Vagina (tissue), 2 donors: ENCODE measurements around the gene MYLK4. TPM values are rescaled to one million over a fixed set of nuclear protein-coding genes. Genes with fewer than 3 reads are reported as not detected.

Experiments
- DNase-seq, 2 donors: peaks; one replicate each; pipeline ENCODE4 v3.0.0-alpha.2; 2017; ENCODE audit errors: extremely low spot score in 2 of 2
- H3K27ac ChIP-seq: fragments of 200-600 bp; sonication (generic); one replicate; pipeline ENCODE4 v1.5.1; 2019
- H3K27me3 ChIP-seq: fragments of 200-600 bp; sonication (generic); one replicate; pipeline ENCODE4 v1.5.1; 2019
- H3K36me3 ChIP-seq, 2 donors: fragments of 200-600 bp; sonication (generic); one replicate each; pipeline ENCODE4 v1.5.1; 2017 to 2019
- H3K4me1 ChIP-seq: fragments of 200-600 bp; sonication (generic); one replicate; pipeline ENCODE4 v1.5.1; 2019
- H3K4me3 ChIP-seq, 2 donors: fragments of 200-600 bp; sonication (generic); 1 replicate in 1 of 2; 2 replicates in 1 of 2; pipeline ENCODE4 v1.5.1; 2016 to 2019
- H3K9me3 ChIP-seq: fragments of 200-600 bp; sonication (generic); one replicate; pipeline ENCODE4 v1.5.1; 2019
- POLR2A ChIP-seq, 2 donors: fragments of 450-650 bp; IDR thresholded peaks; one replicate each; pipeline ENCODE4 v1.6.1; 2017; ENCODE audit warnings: antibody characterized with exemption in 2 of 2, mild to moderate bottlenecking in 2 of 2, moderate library complexity in 2 of 2
- POLR2AphosphoS5 ChIP-seq, 2 donors: sonication (generic); formaldehyde crosslinking; IDR thresholded peaks; one replicate each; pipeline ENCODE4 v1.9.0; 2017; ENCODE audit warnings: antibody characterized with exemption in 2 of 2, mild to moderate bottlenecking in 2 of 2, low read depth in 1 of 2; ENCODE audit not compliant: insufficient read depth in 1 of 2
- intact Hi-C: fragments of 100-400 bp; cut with DNase I; formaldehyde crosslinking; loops from one replicate; pipeline ENCODE4 v1.15.1; 2023
- total RNA-seq: library from RNA; depleted of rRNA; stranded (reverse); fragments of >200 nt; gene quantifications from one replicate; pipeline ENCODE4 v1.2.3, GENCODE V29; 2016
- TF ChIP-seq, protein P1 (sequence below), 3 experiments: fragments of 450-650 bp in 2 of 3; fragments of 200-600 bp in 1 of 3; sonication (generic) in 1 of 3; IDR thresholded peaks; one replicate each; pipeline ENCODE4 v1.5.1; 2017 to 2019; ENCODE audit warnings: antibody characterized with exemption in 3 of 3, mild to moderate bottlenecking in 2 of 3, moderate library complexity in 2 of 3

MYLK4 gene
- total RNA-seq, 1 donor from 2014 or later = 0.74 TPM

DNA sequence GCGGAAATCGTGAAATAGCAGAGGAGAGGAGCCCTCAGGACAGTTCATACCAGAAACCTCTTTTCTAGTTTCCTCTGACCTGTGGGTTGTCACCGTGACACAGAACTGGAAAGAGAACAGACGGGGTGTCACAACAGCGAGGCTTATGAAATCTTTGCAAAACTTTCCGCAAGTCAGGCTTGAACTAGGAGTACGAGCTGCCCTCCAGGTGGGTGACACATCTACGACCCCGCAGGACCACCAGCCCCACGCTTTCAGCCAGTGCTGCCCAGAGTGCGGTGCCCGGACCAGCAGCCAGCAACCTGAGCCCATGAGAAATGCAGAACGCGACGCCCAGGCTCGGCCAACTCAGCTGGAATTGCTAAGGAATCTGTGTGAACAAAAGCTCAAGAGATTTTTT, 45.2 kb upstream of the MYLK4 start:
- Histone ChIP-seq H3K27ac (no peak overlapping the region), H3K27me3 (no peaks in the 10 kb centered on the region), H3K36me3 (no peaks in the 10 kb centered on the region), H3K4me1 (peaks cover 31% of the 10 kb centered on the region), H3K9me3 (no peaks in the 10 kb centered on the region), H3K4me3 (no peak overlapping the region)
- TF ChIP-seq POLR2A (IDR thresholded peaks at IDR 0.05) = no peak
- TF ChIP-seq, protein P1, sequence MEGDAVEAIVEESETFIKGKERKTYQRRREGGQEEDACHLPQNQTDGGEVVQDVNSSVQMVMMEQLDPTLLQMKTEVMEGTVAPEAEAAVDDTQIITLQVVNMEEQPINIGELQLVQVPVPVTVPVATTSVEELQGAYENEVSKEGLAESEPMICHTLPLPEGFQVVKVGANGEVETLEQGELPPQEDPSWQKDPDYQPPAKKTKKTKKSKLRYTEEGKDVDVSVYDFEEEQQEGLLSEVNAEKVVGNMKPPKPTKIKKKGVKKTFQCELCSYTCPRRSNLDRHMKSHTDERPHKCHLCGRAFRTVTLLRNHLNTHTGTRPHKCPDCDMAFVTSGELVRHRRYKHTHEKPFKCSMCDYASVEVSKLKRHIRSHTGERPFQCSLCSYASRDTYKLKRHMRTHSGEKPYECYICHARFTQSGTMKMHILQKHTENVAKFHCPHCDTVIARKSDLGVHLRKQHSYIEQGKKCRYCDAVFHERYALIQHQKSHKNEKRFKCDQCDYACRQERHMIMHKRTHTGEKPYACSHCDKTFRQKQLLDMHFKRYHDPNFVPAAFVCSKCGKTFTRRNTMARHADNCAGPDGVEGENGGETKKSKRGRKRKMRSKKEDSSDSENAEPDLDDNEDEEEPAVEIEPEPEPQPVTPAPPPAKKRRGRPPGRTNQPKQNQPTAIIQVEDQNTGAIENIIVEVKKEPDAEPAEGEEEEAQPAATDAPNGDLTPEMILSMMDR (IDR thresholded peaks at IDR 0.05) = no peak
- TF ChIP-seq POLR2AphosphoS5 (IDR thresholded peaks at IDR 0.05; ENCODE audit: insufficient read depth in 1 of 2, low read depth in 1 of 2) = no peak
- intact Hi-C loops = loop anchor here (10.0 kb wide), 1 partner anchor 49 kb away; the partner anchor contains the start of gene SERPINB1
- DNase-seq = peak in 1 of 2 donors; percentile 58

DNA sequence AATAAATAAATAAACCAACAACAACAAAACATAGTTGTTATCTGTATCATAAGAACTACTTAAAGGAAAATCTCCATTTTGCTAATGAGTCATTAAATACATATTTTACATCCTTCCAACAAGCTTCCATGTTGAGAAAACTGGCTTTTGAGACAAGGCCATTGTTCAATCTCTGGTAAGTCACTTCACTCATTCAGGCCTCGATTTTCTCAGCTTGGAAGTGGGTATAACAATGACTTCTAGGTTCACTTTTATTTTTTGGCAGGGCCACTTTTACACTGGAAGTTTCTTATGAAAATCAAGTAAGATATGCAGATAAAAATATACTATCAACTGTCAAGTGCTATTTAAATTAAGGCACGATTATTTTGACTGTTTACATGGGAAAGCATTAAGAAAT, 44.4 kb upstream of the MYLK4 start:
- intact Hi-C loops = loop anchor here (10.0 kb wide), 1 partner anchor 50 kb away; the partner anchor contains the start of gene SERPINB1
- no peak for DNase-seq
- H3K4me1 ChIP-seq = peaks cover 38% of the 10 kb centered on the region
- no peaks in the 10 kb centered on the region for H3K9me3 ChIP-seq
- TF ChIP-seq POLR2A (IDR thresholded peaks at IDR 0.05) (no peak), POLR2AphosphoS5 (IDR thresholded peaks at IDR 0.05; ENCODE audit: insufficient read depth in 1 of 2, low read depth in 1 of 2) (no peak)
- TF ChIP-seq, protein P1 (IDR thresholded peaks at IDR 0.05) = no peak
- no peak overlapping the region for H3K27ac ChIP-seq
- H3K36me3 ChIP-seq = no peaks in the 10 kb centered on the region
- H3K4me3 ChIP-seq = no peak overlapping the region
- H3K27me3 ChIP-seq = no peaks in the 10 kb centered on the region

DNA sequence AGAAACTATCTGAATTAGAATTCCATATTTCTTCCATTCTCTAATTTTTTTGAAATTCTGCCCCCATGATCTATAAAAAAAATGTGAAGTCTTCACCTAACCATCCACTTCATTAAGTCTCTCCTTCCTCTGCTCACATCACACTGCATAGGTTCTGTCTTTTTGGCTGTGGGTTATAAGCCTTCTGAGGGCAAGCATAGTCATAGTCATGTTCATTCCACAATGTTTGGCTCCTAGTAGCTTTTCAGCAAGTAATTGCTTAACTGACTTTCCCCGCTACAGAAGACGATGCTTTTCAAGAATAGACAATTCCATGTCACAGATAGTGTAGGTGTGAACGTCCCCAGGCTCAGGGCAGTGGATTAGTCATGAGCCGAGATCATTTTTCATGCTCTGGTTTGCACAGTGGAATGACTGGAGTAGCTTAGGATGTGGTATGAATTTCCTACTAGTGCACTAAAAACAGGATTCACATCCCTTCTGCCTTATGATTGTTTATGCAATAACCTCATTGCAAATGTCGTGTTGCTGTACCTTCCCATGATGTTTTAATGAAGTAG, 43.5 kb upstream of the MYLK4 start:
- H3K36me3 ChIP-seq = no peaks in the 10 kb centered on the region
- H3K9me3 ChIP-seq = no peaks in the 10 kb centered on the region
- H3K4me1 ChIP-seq = peaks cover 40% of the 10 kb centered on the region
- intact Hi-C loops = loop anchor here (5.0 to 10.0 kb wide), 2 partner anchors 51 to 138 kb away; partner anchors contain the start of gene SERPINB1
- no peaks in the 10 kb centered on the region for H3K27me3 ChIP-seq
- no peak overlapping the region for H3K4me3 ChIP-seq
- no peak for TF ChIP-seq POLR2A (IDR thresholded peaks at IDR 0.05)
- TF ChIP-seq POLR2AphosphoS5 (IDR thresholded peaks at IDR 0.05; ENCODE audit: insufficient read depth in 1 of 2, low read depth in 1 of 2) = no peak
- TF ChIP-seq, protein P1 (IDR thresholded peaks at IDR 0.05) = no peak
- H3K27ac ChIP-seq = no peak overlapping the region
- DNase-seq = no peak

DNA sequence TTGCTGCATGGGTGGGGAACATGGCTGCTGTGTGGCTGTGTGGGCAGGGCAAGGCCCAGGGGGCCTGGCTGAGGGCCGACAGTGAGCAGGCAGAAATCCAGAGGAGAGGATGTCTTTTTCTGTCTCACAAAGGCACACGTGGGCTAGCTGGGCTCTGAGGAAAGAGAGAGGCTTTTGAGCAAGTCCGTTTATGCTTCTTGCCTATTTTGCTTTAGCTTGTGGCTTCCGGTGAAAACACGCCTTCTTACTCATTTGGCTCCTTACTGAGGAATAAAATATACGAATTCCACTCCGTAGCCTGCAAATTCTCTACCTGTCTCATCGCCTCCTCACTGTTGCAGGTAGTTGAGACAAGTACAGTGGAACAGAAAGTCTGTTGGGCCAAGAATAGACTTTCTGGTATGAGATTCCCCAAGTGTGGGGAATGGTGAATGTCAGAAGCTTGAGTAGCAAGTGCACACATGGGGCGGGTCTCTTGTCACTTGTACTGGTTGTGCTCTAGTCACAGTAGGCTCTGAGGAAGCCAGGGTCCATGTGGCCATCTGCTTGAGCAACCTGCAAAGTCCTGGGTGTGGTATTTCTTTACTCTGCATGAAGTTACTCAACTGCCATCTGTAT, 42.9 kb upstream of the MYLK4 start:
- no peak for TF ChIP-seq POLR2AphosphoS5 (IDR thresholded peaks at IDR 0.05; ENCODE audit: insufficient read depth in 1 of 2, low read depth in 1 of 2)
- no peak for TF ChIP-seq POLR2A (IDR thresholded peaks at IDR 0.05)
- TF ChIP-seq, protein P1 (IDR thresholded peaks at IDR 0.05) = no peak
- H3K4me1 ChIP-seq = peaks cover 40% of the 10 kb centered on the region
- H3K4me3 ChIP-seq = no peak overlapping the region
- H3K9me3 ChIP-seq = no peaks in the 10 kb centered on the region
- intact Hi-C loops = loop anchor here (5.0 to 10.0 kb wide), 2 partner anchors 51 to 139 kb away; partner anchors contain the start of gene SERPINB1
- peak overlapping the region; percentile 39 for H3K27ac ChIP-seq
- H3K27me3 ChIP-seq = no peaks in the 10 kb centered on the region
- H3K36me3 ChIP-seq = no peaks in the 10 kb centered on the region
- no peak for DNase-seq
